Breast epithelium (tissue), 3 donors: ENCODE measurements around the gene MST1R.

ENCODE experiments used
- CTCF ChIP-seq, 3 donors: fragments of 450-650 bp; IDR thresholded peaks; one replicate each; pipeline ENCODE4 v1.5.1; 2016 to 2017; ENCODE audit warnings: antibody characterized with exemption in 3 of 3, mild to moderate bottlenecking in 3 of 3, moderate library complexity in 3 of 3
- POLR2AphosphoS5 ChIP-seq, 3 donors: sonication (generic); formaldehyde crosslinking; IDR thresholded peaks; one replicate each; pipeline ENCODE4 v1.6.1; 2017; ENCODE audit warnings: antibody characterized with exemption in 3 of 3

GRCh38 chr3:49886922-49887265 lies 16.8 kb downstream of the MST1R start:
- no peak for TF ChIP-seq CTCF (IDR thresholded peaks at IDR 0.05)
- no peak for TF ChIP-seq POLR2AphosphoS5 (IDR thresholded peaks at IDR 0.05)
